Thyroid gland (tissue), 4 donors: ENCODE data around the gene TBXAS1. TPM values are rescaled to one million over a fixed set of nuclear protein-coding genes. Genes with fewer than 3 reads are reported as not detected.

Experiments
- DNase-seq, 2 donors: peaks; one replicate each; pipeline ENCODE4 v3.0.0-alpha.2; 2019
- H3K27ac ChIP-seq, 3 donors: fragments of 200-600 bp; sonication (generic); 1 replicate in 2 of 3; 2 replicates in 1 of 3; pipeline ENCODE4 v1.5.1; 2016 to 2019; ENCODE audit warnings: mild to moderate bottlenecking in 1 of 3, moderate library complexity in 1 of 3
- H3K27me3 ChIP-seq: fragments of 200-600 bp; sonication (generic); one replicate; pipeline ENCODE4 v1.5.1; 2019
- H3K36me3 ChIP-seq, 2 donors: fragments of 200-600 bp; sonication (generic); one replicate each; pipeline ENCODE4 v1.5.1; 2016 to 2019
- H3K4me1 ChIP-seq, 2 donors: fragments of 200-600 bp; sonication (generic); one replicate each; pipeline ENCODE4 v1.5.1; 2017 to 2019
- H3K4me3 ChIP-seq, 3 donors: fragments of 200-600 bp; sonication (generic); replicated peaks in 1 of 3; 1 replicate in 2 of 3; 2 replicates in 1 of 3; pipeline ENCODE4 v1.5.1; 2016; ENCODE audit warnings: mild to moderate bottlenecking in 1 of 3
- H3K9me3 ChIP-seq: fragments of 200-600 bp; sonication (generic); one replicate; pipeline ENCODE4 v1.5.1; 2017
- POLR2A ChIP-seq, 2 donors: fragments of 450-650 bp; IDR thresholded peaks; one replicate each; pipeline ENCODE4 v1.6.1; 2017; ENCODE audit warnings: antibody characterized with exemption in 2 of 2, mild to moderate bottlenecking in 2 of 2, moderate library complexity in 1 of 2
- WGBS, 2 donors: methylation state at CpG; one replicate each; pipeline ENCODE4 v1.1.5; 2017; 5-methylcytosine and 5-hydroxymethylcytosine counted together
- intact Hi-C: fragments of 100-400 bp; cut with DNase I; formaldehyde crosslinking; loops from one replicate; pipeline ENCODE4 v1.15.1; 2023
- total RNA-seq, 4 donors: library from RNA; depleted of rRNA; stranded (reverse); fragments of >200 nt; gene quantifications; one replicate each; pipeline ENCODE4 v1.2.3, GENCODE V29; 2016
- TF ChIP-seq, protein P1 (sequence below), 6 experiments: fragments of 200-600 bp in 3 of 6; fragments of 450-650 bp in 3 of 6; sonication (generic) in 3 of 6; IDR thresholded peaks; one replicate each; pipeline ENCODE4 v1.5.1; 2016 to 2019; ENCODE audit warnings: antibody characterized with exemption in 6 of 6, mild to moderate bottlenecking in 2 of 6, inconsistent platforms in 1 of 6, moderate library complexity in 1 of 6

The TBXAS1 gene
- total RNA-seq, 4 donors from 2014 or later, result 5.1 to 13.2 (median 8.7) TPM

DNA sequence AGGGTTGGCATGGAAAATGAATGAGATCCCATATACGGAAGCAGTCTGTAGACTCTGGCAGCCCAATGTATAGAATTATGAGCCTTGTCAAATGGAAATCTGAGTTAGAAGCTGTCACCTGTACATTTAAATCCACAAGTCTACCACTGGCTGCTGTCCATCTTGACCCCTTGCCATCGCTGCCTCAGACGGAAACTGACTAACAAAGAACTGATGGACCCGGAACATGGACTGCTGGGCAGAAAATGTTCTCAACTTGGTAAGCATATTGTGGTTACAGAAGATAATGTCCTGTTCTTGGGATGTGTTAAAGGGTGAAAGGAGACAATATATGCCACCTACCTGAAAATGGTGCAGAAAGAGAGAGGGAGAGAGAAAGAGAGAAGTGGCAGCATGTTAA, 196.2 kb downstream of the TBXAS1 start:
- intact Hi-C loops, result no loop called here
- Histone ChIP-seq H3K36me3 (peaks cover 17 to 43% of the 10 kb centered on the region in 2 donors), H3K27me3 (no peaks in the 10 kb centered on the region), H3K4me3 (no peak overlapping the region), H3K9me3 (no peaks in the 10 kb centered on the region), H3K27ac (no peak overlapping the region), H3K4me1 (no peaks in the 10 kb centered on the region)
- TF ChIP-seq, protein P1, sequence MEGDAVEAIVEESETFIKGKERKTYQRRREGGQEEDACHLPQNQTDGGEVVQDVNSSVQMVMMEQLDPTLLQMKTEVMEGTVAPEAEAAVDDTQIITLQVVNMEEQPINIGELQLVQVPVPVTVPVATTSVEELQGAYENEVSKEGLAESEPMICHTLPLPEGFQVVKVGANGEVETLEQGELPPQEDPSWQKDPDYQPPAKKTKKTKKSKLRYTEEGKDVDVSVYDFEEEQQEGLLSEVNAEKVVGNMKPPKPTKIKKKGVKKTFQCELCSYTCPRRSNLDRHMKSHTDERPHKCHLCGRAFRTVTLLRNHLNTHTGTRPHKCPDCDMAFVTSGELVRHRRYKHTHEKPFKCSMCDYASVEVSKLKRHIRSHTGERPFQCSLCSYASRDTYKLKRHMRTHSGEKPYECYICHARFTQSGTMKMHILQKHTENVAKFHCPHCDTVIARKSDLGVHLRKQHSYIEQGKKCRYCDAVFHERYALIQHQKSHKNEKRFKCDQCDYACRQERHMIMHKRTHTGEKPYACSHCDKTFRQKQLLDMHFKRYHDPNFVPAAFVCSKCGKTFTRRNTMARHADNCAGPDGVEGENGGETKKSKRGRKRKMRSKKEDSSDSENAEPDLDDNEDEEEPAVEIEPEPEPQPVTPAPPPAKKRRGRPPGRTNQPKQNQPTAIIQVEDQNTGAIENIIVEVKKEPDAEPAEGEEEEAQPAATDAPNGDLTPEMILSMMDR (IDR thresholded peaks at IDR 0.05), result no peak
- no peak for TF ChIP-seq POLR2A (IDR thresholded peaks at IDR 0.05)
- no peak for DNase-seq
- WGBS, 2 donors, result 99 to 100% methylated on average over 4 of the region's 4 CpGs

DNA sequence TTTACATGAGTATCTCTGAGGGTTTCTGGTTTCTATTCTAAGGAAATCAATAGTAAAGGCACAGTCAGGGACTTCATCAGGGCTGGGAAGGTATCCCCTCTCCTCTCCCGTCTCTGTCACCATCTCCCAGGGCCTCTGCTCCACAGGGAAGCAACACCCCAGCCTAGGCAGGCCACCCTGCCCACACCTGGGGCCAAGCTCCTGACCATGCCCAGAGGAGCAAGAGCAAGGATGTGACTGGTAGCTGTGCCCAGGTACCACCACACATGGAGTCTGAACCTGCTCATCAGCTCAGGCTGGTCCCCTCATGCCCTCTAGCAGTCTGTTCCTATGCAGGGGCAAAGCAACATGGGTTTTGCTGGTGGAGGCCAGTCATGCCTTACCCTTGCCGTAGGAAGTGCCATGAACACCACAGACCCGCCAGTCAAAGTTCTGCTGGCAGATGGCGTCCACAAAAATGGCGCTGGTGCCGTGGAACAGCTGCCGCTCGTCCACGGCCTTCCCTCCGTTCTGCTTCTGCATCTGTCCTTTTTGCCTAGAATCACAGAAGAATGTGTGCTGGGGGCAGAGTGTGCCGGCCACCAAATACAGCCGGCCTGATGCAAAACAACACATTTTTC, 196.9 kb downstream of the TBXAS1 start:
- no peak overlapping the region for H3K27ac ChIP-seq
- TF ChIP-seq, protein P1 (IDR thresholded peaks at IDR 0.05), result no peak
- TF ChIP-seq POLR2A (IDR thresholded peaks at IDR 0.05), result no peak
- no peaks in the 10 kb centered on the region for H3K9me3 ChIP-seq
- H3K4me3 ChIP-seq, result no peak overlapping the region
- DNase-seq, result no peak
- intact Hi-C loops, result no loop called here
- H3K27me3 ChIP-seq, result no peaks in the 10 kb centered on the region
- 92 to 98% methylated on average over 12 of the region's 12 CpGs for WGBS, 2 donors
- H3K36me3 ChIP-seq, result peaks cover 17 to 43% of the 10 kb centered on the region in 2 donors
- H3K4me1 ChIP-seq, result no peaks in the 10 kb centered on the region

DNA sequence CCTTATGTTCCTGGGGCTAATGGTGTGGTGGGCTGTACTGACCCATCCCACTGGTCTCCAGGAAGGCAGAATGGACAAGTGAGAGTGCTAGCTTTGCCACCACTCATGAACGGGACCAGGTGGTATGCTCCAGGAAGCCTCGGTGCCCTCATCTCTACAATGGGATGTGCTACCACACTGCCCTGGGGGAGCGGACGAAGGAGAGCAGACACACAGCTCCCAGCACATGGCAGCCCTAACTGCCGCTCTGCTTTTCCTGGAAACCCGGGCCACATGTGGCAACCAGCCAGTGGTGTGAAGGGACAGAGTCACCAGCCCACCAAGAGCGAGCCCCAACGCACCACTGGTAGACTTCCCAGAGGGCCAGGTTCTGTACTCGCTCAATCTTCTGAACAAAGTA, 197.9 kb downstream of the TBXAS1 start:
- H3K4me1 ChIP-seq, result no peaks in the 10 kb centered on the region
- H3K9me3 ChIP-seq, result no peaks in the 10 kb centered on the region
- H3K27ac ChIP-seq, result no peak overlapping the region
- DNase-seq, result no peak
- no peak overlapping the region for H3K4me3 ChIP-seq
- H3K27me3 ChIP-seq, result no peaks in the 10 kb centered on the region
- peaks cover 17 to 43% of the 10 kb centered on the region in 2 donors for H3K36me3 ChIP-seq
- 95 to 99% methylated on average over 8 to 9 of the region's 9 CpGs for WGBS, 2 donors
- intact Hi-C loops, result no loop called here
- TF ChIP-seq, protein P1 (IDR thresholded peaks at IDR 0.05), result no peak
- TF ChIP-seq POLR2A (IDR thresholded peaks at IDR 0.05), result no peak

DNA sequence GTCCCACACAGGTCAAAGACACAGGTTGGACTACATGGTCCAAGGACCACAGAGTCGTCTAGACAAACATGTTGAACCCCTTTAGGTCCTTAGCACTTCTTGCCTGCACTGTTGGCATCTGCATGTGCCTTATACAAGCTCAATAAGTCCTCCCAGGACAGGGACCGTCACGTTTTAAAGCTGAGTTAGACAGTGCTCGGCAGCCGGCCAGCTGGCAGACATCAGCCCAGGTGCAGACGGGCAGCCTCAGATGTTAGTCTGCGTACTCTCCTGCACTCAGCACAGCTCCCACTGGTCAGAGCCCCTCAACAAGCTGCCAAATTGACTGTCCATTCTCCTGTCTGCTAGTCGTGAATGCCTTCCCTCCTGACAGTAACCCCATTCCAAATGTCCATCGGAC, 198.8 kb downstream of the TBXAS1 start:
- DNase-seq, result no peak
- H3K9me3 ChIP-seq, result no peaks in the 10 kb centered on the region
- H3K27me3 ChIP-seq, result no peaks in the 10 kb centered on the region
- H3K4me1 ChIP-seq, result no peaks in the 10 kb centered on the region
- no peak overlapping the region for H3K4me3 ChIP-seq
- 89 to 91% methylated on average over 9 of the region's 9 CpGs for WGBS, 2 donors
- H3K36me3 ChIP-seq, result peaks cover 17 to 43% of the 10 kb centered on the region in 2 donors
- intact Hi-C loops, result no loop called here
- TF ChIP-seq, protein P1 (IDR thresholded peaks at IDR 0.05), result no peak
- no peak for TF ChIP-seq POLR2A (IDR thresholded peaks at IDR 0.05)
- no peak overlapping the region for H3K27ac ChIP-seq

DNA sequence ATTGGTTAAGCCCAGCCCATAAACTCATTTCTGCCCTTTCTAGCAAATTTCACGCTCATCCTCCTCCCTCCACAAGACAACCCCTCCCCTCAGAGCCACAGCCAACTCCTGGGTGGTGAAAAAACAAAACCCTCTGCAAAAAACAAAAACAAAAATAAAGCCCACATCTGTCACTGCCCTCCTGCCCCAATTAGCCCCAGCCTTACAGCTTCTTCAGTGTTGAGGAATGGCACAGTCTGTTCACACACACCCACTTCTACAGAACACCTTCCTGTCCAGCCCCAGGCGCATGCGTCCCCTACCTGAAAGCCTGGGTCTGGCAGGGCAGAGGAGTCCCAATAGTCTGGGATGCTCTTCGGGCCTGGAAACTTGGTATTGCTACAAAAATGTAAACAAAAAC, 199.2 kb downstream of the TBXAS1 start:
- no peaks in the 10 kb centered on the region for H3K9me3 ChIP-seq
- no peaks in the 10 kb centered on the region for H3K4me1 ChIP-seq
- no peaks in the 10 kb centered on the region for H3K27me3 ChIP-seq
- TF ChIP-seq, protein P1 (IDR thresholded peaks at IDR 0.05), result no peak
- TF ChIP-seq POLR2A (IDR thresholded peaks at IDR 0.05), result no peak
- peaks cover 17 to 39% of the 10 kb centered on the region in 2 donors for H3K36me3 ChIP-seq
- intact Hi-C loops, result no loop called here
- H3K4me3 ChIP-seq, result no peak overlapping the region
- no peak for DNase-seq
- 94 to 99% methylated on average over 4 of the region's 4 CpGs for WGBS, 2 donors
- no peak overlapping the region for H3K27ac ChIP-seq
